Activated naive CD4-positive, alpha-beta T cell treated with anti-CD3 and anti-CD28 coated beads, Interleukin-2, amount 10 ng/mL, durations not matched to agents 7 days and 5 days (primary cell): ENCODE results near the gene B3GALT6.
A peak's percentile ranks its signal among the peaks of the same experiment; 100 is the strongest.

ENCODE experiments used
- CTCF ChIA-PET: fragments of 350-600 bp; sonication (Branson Sonifier 250); formaldehyde crosslinking; loops from one replicate; lab custom pipeline; 2021; ENCODE audit warnings: antibody characterized with exemption; lab: Charles Lee
- DNase-seq: peaks from one replicate; pipeline ENCODE4 v3.0.0-alpha.2; 2020
- H3K27ac Mint-ChIP-seq: one replicate; pipeline ENCODE4 v1.8.0; 2021; ENCODE audit warnings: mild to moderate bottlenecking, moderate library complexity, mixed read lengths
- H3K27me3 Mint-ChIP-seq: one replicate; pipeline ENCODE4 v1.8.0; 2021; ENCODE audit warnings: mild to moderate bottlenecking, mixed read lengths
- H3K36me3 Mint-ChIP-seq: one replicate; pipeline ENCODE4 v1.8.0; 2021; ENCODE audit warnings: mixed read lengths
- H3K4me1 Mint-ChIP-seq: one replicate; pipeline ENCODE4 v1.8.0; 2021; ENCODE audit warnings: mixed read lengths
- H3K4me3 Mint-ChIP-seq: one replicate; pipeline ENCODE4 v1.8.0; 2021; ENCODE audit warnings: mild to moderate bottlenecking, moderate library complexity, mixed read lengths
- H3K9me3 Mint-ChIP-seq: one replicate; pipeline ENCODE4 v1.8.0; 2021; ENCODE audit warnings: mixed read lengths

The B3GALT6 gene

GRCh38 chr1:1273512-1274298 is 41.7 kb downstream of the B3GALT6 start, which contains the start of gene UBE2J2:
UBE2J2 (minus strand) TSS chr1:1273854; CDS start chr1:1267992, 5,862 bp downstream.
- Mint-ChIP-seq H3K4me3 (peak within 1 kb of the TSS; percentile 90), H3K36me3 (peaks cover 30% of the 10 kb centered on the region), H3K27me3 (no peaks in the 10 kb centered on the region), H3K27ac (peak within 1 kb of the TSS; percentile 87), H3K4me1 (peaks cover 44% of the 10 kb centered on the region), H3K9me3 (no peaks in the 10 kb centered on the region)
- peak; percentile 96 for DNase-seq
- CTCF ChIA-PET = interaction anchor here (1.2 kb wide), 1 partner anchor 151 kb away, joined by 4 read pairs; no protein-coding TSS in a partner anchor

- H3K4me1 Mint-ChIP-seq = peaks cover 44% of the 10 kb centered on the region
- H3K36me3 Mint-ChIP-seq = peaks cover 30% of the 10 kb centered on the region
- H3K27me3 Mint-ChIP-seq = no peaks in the 10 kb centered on the region
- H3K27ac Mint-ChIP-seq = peak overlapping the region; percentile 42
- peak overlapping the region; percentile 63 for H3K4me3 Mint-ChIP-seq
- H3K9me3 Mint-ChIP-seq = no peaks in the 10 kb centered on the region
- CTCF ChIA-PET = interaction anchor here (1.2 kb wide), 1 partner anchor 152 kb away, joined by 4 read pairs; no protein-coding TSS in a partner anchor
- no peak for DNase-seq
Observed at GRCh38 chr1:1274299-1274930, 42.4 kb downstream of the B3GALT6 start.

GRCh38 chr1:1274931-1275431 is 42.9 kb downstream of the B3GALT6 start:
- Mint-ChIP-seq H3K36me3 (peaks cover 27% of the 10 kb centered on the region), H3K27me3 (no peaks in the 10 kb centered on the region), H3K4me1 (peaks cover 40% of the 10 kb centered on the region), H3K9me3 (no peaks in the 10 kb centered on the region), H3K4me3 (peak overlapping the region; percentile 63), H3K27ac (no peak overlapping the region)
- DNase-seq = no peak
- CTCF ChIA-PET = interaction anchor here (1.2 kb wide), 1 partner anchor 153 kb away, joined by 6 read pairs; no protein-coding TSS in a partner anchor

DNA sequence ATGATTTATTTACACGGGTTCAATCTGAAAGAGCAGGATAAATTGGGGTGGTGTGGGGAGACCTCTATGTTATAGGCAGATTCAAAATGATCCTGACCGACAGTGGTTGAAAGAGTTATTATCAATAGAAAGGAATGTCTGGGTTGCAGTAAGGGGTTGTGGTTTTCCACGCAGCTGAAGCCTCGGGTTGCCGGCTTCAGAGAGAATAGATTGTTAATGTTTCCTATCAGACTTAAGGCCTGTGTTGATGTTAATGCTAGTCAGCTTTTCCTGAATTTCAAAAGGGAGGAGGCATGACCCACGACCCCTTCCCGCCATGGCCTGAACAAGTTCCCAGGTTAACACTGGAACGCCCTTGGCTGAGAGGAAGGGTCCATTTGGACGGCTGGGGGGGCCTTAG is 43.8 kb downstream of the B3GALT6 start:
- peaks cover 18% of the 10 kb centered on the region for H3K36me3 Mint-ChIP-seq
- H3K4me3 Mint-ChIP-seq = peak overlapping the region; percentile 39

GRCh38 chr1:1278620-1279019 is 46.6 kb downstream of the B3GALT6 start:
- H3K4me1 Mint-ChIP-seq = peaks cover 9% of the 10 kb centered on the region
- H3K27ac Mint-ChIP-seq = no peak overlapping the region
- DNase-seq = no peak
- peaks cover 7% of the 10 kb centered on the region for H3K27me3 Mint-ChIP-seq
- CTCF ChIA-PET = no interaction called here
- H3K4me3 Mint-ChIP-seq = no peak overlapping the region
- no peaks in the 10 kb centered on the region for H3K9me3 Mint-ChIP-seq
- H3K36me3 Mint-ChIP-seq = no peaks in the 10 kb centered on the region

More for the DNA sequence above, 43.8 kb downstream of the B3GALT6 start:
- H3K9me3 Mint-ChIP-seq = no peaks in the 10 kb centered on the region
- DNase-seq = no peak
- H3K4me1 Mint-ChIP-seq = peaks cover 31% of the 10 kb centered on the region
- H3K27me3 Mint-ChIP-seq = no peaks in the 10 kb centered on the region
- H3K27ac Mint-ChIP-seq = no peak overlapping the region
- CTCF ChIA-PET = interaction anchor here (1.2 kb wide), 1 partner anchor 154 kb away, joined by 6 read pairs; no protein-coding TSS in a partner anchor

DNA sequence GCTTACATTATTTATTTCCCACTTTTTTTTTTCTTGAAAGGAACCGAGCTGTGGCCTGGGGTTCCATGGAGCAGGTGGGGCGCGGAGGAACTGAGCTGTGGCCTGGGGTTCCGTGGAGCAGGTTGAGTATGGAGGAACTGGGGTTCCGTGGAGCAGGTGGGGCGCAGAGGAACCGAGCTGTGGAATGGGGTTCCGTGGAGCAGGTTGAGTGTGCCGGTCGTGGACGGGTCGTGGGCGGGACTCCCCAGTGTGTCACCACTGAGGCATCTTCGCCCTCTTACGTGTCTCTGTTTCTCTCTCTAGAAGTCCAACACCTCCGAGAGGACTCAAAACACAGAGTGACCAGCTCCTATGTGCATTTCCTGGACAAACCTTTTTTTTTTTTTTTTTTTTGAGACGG is 47.0 kb downstream of the B3GALT6 start:
- CTCF ChIA-PET = no interaction called here
- Mint-ChIP-seq H3K4me1 (peaks cover 9% of the 10 kb centered on the region), H3K27ac (no peak overlapping the region), H3K27me3 (peaks cover 7% of the 10 kb centered on the region), H3K36me3 (no peaks in the 10 kb centered on the region), H3K9me3 (no peaks in the 10 kb centered on the region), H3K4me3 (no peak overlapping the region)
- no peak for DNase-seq

GRCh38 chr1:1280782-1281481 is 48.9 kb downstream of the B3GALT6 start:
- H3K27ac Mint-ChIP-seq = no peak overlapping the region
- DNase-seq = no peak

GRCh38 chr1:1281533-1282321 is 49.7 kb downstream of the B3GALT6 start:
- Mint-ChIP-seq H3K4me1 (no peaks in the 10 kb centered on the region), H3K27me3 (peaks cover 7% of the 10 kb centered on the region), H3K4me3 (no peak overlapping the region), H3K9me3 (no peaks in the 10 kb centered on the region), H3K27ac (no peak overlapping the region), H3K36me3 (no peaks in the 10 kb centered on the region)
- CTCF ChIA-PET = interaction anchor here (0.6 kb wide), 1 partner anchor 490 kb away, joined by 3 read pairs; no protein-coding TSS in a partner anchor
- no peak for DNase-seq

More at GRCh38 chr1:1280782-1281481, 48.9 kb downstream of the B3GALT6 start:
- CTCF ChIA-PET = no interaction called here
- Mint-ChIP-seq H3K9me3 (no peaks in the 10 kb centered on the region), H3K27me3 (peaks cover 7% of the 10 kb centered on the region), H3K4me1 (peaks cover under 1% of the 10 kb centered on the region), H3K36me3 (no peaks in the 10 kb centered on the region), H3K4me3 (no peak overlapping the region)

DNA sequence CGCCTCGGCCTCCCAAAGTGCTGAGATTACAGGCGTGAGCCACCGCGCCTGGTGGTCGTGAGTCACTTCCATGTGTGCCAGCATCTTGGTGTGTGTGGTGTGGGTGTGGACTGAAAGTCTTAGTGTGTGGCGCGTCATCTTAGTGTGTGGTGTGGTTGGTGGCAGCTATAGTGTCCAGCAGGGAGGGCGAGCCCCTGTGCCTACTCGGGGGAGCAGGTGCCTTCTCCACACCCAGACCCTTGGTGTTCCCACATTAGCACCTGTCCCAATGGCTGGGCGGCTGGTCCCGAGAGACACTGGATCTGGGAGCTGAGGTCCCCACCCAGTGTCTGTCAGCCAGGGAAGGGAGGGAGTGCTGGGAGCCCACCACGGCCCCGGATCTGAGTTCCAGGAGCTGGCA is 51.0 kb downstream of the B3GALT6 start:
- H3K4me1 Mint-ChIP-seq = no peaks in the 10 kb centered on the region
- peaks cover 7% of the 10 kb centered on the region for H3K27me3 Mint-ChIP-seq
- H3K4me3 Mint-ChIP-seq = no peak overlapping the region
- DNase-seq = no peak
- H3K36me3 Mint-ChIP-seq = no peaks in the 10 kb centered on the region
- no peak overlapping the region for H3K27ac Mint-ChIP-seq
- CTCF ChIA-PET = interaction anchor here (1.2 kb wide), 1 partner anchor 160 kb away, joined by 5 read pairs; no protein-coding TSS in a partner anchor
- H3K9me3 Mint-ChIP-seq = no peaks in the 10 kb centered on the region

- Mint-ChIP-seq H3K4me3 (no peak overlapping the region), H3K9me3 (no peaks in the 10 kb centered on the region), H3K27me3 (peaks cover 7% of the 10 kb centered on the region), H3K36me3 (no peaks in the 10 kb centered on the region), H3K4me1 (no peaks in the 10 kb centered on the region), H3K27ac (no peak overlapping the region)
- CTCF ChIA-PET = interaction anchor here (1.2 kb wide), 1 partner anchor 161 kb away, joined by 5 read pairs; no protein-coding TSS in a partner anchor
- no peak for DNase-seq
Observed at GRCh38 chr1:1283821-1284220, 51.8 kb downstream of the B3GALT6 start.
